Cardiac muscle cell (in vitro differentiated cells and primary cell): ENCODE results near the gene EXOC6B. TPM values are rescaled to one million over a fixed set of nuclear protein-coding genes. Genes with fewer than 3 reads are reported as not detected.

ENCODE experiments used
- DNase-seq, 2 donors: peaks; one replicate each; pipeline versions ENCODE4 v3.0.0 to v3.0.0-alpha.2; 2010 to 2017; ENCODE audit warnings: low read depth in 1 of 2, low spot score in 1 of 2
- H3K27ac ChIP-seq: fragments of 200-600 bp; sonication (generic); 2 replicates; pipeline ENCODE4 v1.5.1; 2016
- H3K27me3 ChIP-seq: fragments of 200-600 bp; sonication (generic); 2 replicates; pipeline ENCODE4 v1.6.0; 2016; ENCODE audit warnings: control low read depth
- H3K36me3 ChIP-seq: fragments of 200-600 bp; sonication (generic); 2 replicates; pipeline ENCODE4 v1.5.1; 2016; ENCODE audit warnings: control low read depth
- H3K4me1 ChIP-seq: fragments of 200-600 bp; sonication (generic); 2 replicates; pipeline ENCODE4 v1.8.1; 2017; ENCODE audit warnings: low read depth, mild to moderate bottlenecking, mixed run types
- H3K4me3 ChIP-seq: fragments of 200-600 bp; sonication (generic); 2 replicates; pipeline ENCODE4 v1.5.1; 2016; ENCODE audit warnings: mild to moderate bottlenecking
- H3K9me3 ChIP-seq: fragments of 200-600 bp; sonication (generic); 2 replicates; pipeline ENCODE4 v1.5.1; 2017; ENCODE audit warnings: low read depth, mild to moderate bottlenecking, control low read depth
- polyA plus RNA-seq: library from polyadenylated mRNA; unstranded; fragments of >200 nt; fragmentation: Nextera tagmentation; extraction: Ambion mirVana; gene quantifications from 2 replicates; pipeline ENCODE4 v1.2.1, GENCODE V29; 2016
- total RNA-seq: library from RNA; depleted of rRNA; stranded (reverse); fragments of >200 nt; gene quantifications from 2 replicates; pipeline ENCODE4 v1.2.3, GENCODE V29; 2016
- TF ChIP-seq, protein P1 (sequence below): IDR thresholded peaks from 2 replicates; pipeline ENCODE4 v1.5.1; 2012; ENCODE audit warnings: low read depth, mild to moderate bottlenecking, low read length

The EXOC6B gene
- total and polyA plus RNA-seq, 2 experiments from 2014 or later, result 21.7 to 23.9 TPM

DNA sequence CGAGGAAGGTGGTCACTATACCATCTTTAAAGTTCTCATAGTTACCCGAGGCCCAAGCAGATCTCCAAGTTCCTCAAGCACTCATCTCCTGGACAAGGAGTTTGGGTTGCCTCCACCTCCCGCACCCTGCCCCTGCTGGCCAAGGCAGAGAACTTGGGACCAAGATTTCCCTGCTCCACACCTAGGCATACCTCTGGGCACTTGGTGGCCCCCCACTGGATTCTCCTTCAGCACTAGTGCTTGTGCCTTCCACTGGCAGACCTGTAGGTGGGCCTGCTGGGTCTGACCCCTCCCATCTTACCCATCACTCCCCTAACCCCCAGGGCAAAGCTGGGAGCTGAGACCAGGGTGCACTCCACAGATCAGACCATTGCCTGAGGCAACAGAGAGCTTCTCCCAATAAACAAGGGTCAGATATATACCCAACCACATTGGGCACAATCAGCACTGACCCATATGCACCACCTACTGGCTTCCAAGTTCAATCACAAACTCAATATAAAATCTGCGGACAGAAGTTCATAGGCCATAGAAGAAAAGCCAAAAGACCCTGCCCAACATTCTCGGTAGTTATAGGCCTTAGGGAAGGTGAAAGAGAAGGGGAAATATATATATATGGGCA lies 244.2 kb downstream of the EXOC6B start:
- H3K4me1 ChIP-seq, result peaks cover 7% of the 10 kb centered on the region
- H3K27ac ChIP-seq, result no peak overlapping the region
- no peaks in the 10 kb centered on the region for H3K36me3 ChIP-seq
- TF ChIP-seq, protein P1, sequence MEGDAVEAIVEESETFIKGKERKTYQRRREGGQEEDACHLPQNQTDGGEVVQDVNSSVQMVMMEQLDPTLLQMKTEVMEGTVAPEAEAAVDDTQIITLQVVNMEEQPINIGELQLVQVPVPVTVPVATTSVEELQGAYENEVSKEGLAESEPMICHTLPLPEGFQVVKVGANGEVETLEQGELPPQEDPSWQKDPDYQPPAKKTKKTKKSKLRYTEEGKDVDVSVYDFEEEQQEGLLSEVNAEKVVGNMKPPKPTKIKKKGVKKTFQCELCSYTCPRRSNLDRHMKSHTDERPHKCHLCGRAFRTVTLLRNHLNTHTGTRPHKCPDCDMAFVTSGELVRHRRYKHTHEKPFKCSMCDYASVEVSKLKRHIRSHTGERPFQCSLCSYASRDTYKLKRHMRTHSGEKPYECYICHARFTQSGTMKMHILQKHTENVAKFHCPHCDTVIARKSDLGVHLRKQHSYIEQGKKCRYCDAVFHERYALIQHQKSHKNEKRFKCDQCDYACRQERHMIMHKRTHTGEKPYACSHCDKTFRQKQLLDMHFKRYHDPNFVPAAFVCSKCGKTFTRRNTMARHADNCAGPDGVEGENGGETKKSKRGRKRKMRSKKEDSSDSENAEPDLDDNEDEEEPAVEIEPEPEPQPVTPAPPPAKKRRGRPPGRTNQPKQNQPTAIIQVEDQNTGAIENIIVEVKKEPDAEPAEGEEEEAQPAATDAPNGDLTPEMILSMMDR, result no peak
- H3K4me3 ChIP-seq, result no peak overlapping the region
- no peaks in the 10 kb centered on the region for H3K27me3 ChIP-seq
- H3K9me3 ChIP-seq, result no peaks in the 10 kb centered on the region
- DNase-seq, result no peak

DNA sequence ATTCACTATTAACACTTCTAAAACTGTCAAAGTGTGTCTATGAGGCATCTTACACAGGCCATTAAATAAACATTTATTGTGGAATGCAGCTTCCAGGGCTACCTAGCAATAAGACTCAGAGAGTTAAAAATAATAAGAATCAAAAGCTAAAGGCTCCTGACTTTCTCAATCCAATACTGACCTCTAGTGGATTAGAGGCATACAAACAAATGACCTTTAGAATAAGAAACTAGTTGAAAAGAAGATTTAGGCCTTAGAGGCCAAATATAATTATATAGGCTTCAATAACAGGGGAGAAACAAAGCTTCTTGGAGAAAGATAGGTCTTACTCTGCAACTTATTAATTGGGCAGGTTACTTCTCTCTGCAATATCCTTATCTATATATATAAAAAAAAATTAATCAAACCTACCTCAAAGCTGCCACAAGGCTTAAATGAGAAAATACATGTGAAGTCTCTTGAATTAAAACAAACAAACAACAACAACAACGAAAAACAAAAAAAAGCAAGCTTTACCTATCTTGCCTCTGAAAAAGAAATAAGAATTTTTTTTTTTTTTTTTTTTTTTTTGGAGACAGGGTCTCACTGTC lies 246.1 kb downstream of the EXOC6B start:
- TF ChIP-seq, protein P1, result peak; percentile 57
- Histone ChIP-seq H3K9me3 (no peaks in the 10 kb centered on the region), H3K27me3 (no peaks in the 10 kb centered on the region), H3K36me3 (no peaks in the 10 kb centered on the region), H3K4me3 (no peak overlapping the region), H3K27ac (no peak overlapping the region), H3K4me1 (peaks cover 7% of the 10 kb centered on the region)
- DNase-seq, result peak; percentile 44 to 78

DNA sequence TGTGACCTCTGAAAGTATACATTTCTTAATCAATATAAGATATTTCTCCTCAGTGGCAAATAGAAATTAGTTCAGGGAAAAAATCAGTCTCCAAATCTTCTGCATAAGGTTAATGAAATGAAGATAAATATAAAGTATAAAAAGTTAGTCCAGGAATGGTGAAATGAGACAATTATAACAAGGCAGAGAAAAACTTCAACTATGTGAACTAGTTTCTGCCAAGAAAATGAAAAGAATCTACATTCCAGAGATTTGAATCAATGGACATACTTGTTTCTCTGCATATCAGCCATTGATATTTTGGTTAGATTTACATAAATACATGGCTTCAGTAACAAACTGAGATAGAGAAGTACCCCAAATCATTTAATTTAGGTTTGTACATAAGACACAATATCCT lies 249.0 kb downstream of the EXOC6B start:
- Histone ChIP-seq H3K4me3 (no peak overlapping the region), H3K27me3 (no peaks in the 10 kb centered on the region), H3K27ac (no peak overlapping the region), H3K36me3 (no peaks in the 10 kb centered on the region), H3K9me3 (no peaks in the 10 kb centered on the region), H3K4me1 (peaks cover 13% of the 10 kb centered on the region)
- peak in 1 of 2 donors; percentile 29 for DNase-seq
- TF ChIP-seq, protein P1, result no peak

DNA sequence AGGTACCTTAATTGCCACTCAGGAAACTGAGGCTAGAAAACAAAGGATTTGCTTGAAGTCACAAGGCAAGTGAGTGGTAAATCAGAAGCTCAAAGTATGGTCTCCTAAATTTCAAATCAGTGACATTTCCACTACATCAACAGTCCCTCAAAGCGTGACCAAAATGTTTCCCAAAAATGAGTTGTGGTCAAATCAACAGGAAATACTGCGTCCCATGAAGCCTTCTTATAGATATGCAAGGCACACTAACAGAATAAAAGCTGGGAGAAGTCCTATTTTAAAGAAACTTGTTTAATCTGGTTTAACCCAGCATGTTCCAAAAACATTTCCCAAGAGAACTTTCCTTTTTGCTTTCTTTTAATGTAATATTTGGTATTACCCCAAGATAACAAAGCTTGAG lies 249.4 kb downstream of the EXOC6B start:
- no peaks in the 10 kb centered on the region for H3K9me3 ChIP-seq
- H3K27me3 ChIP-seq, result no peaks in the 10 kb centered on the region
- no peak overlapping the region for H3K27ac ChIP-seq
- DNase-seq, result peak in 1 of 2 donors; percentile 58
- TF ChIP-seq, protein P1, result no peak
- H3K36me3 ChIP-seq, result no peaks in the 10 kb centered on the region
- no peak overlapping the region for H3K4me3 ChIP-seq
- H3K4me1 ChIP-seq, result peaks cover 13% of the 10 kb centered on the region

DNA sequence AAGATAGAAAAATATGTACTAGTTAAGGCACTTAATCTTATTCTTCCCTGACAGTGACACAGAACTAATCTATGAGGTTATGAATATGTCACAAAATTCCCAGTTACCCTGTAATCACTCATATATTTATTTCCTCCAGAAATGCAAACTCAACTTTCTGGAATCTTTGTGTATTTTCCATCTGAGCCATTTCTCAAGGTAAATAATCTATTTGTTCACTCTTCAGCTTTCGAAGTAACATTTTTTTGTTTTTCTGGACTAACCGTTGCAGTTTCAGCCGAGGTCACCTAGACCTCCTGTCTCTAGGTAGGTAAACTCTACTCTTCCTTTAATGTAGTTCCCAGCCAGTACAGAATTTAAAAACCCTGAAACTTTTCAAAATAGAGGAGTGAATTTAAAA lies 250.9 kb downstream of the EXOC6B start:
- no peaks in the 10 kb centered on the region for H3K27me3 ChIP-seq
- no peak for DNase-seq
- peaks cover 6% of the 10 kb centered on the region for H3K4me1 ChIP-seq
- H3K27ac ChIP-seq, result no peak overlapping the region
- H3K4me3 ChIP-seq, result no peak overlapping the region
- TF ChIP-seq, protein P1, result no peak
- H3K36me3 ChIP-seq, result no peaks in the 10 kb centered on the region
- H3K9me3 ChIP-seq, result no peaks in the 10 kb centered on the region
